Activated T-cell treated with anti-CD3 and anti-CD28 coated beads for 24 hours (primary cell): Measurements from ENCODE around the gene COL4A6.

Source experiments
- DNase-seq: peaks from one replicate; pipeline ENCODE4 v3.0.0-alpha.2; 2020; ENCODE audit warnings: low read depth

The COL4A6 gene

GRCh38 chrX:108270739-108271396 is 167.4 kb downstream of the COL4A6 start:
- DNase-seq = no peak

GRCh38 chrX:108270280-108270679 is 167.9 kb downstream of the COL4A6 start:
- no peak for DNase-seq

- DNase-seq = no peak
Measured at GRCh38 chrX:108268434-108269080, 169.7 kb downstream of the COL4A6 start.

- no peak for DNase-seq
Measured at GRCh38 chrX:108267557-108267956, 170.7 kb downstream of the COL4A6 start.

GRCh38 chrX:108264376-108264775 is 173.8 kb downstream of the COL4A6 start:
- DNase-seq = no peak

- no peak for DNase-seq
Measured at GRCh38 chrX:108261549-108262203, 176.5 kb downstream of the COL4A6 start.

- DNase-seq = no peak
Measured at GRCh38 chrX:108257556-108257955, 180.7 kb downstream of the COL4A6 start.

GRCh38 chrX:108254636-108255035 is 183.6 kb downstream of the COL4A6 start:
- DNase-seq = no peak

- DNase-seq = no peak
Measured at GRCh38 chrX:108250654-108251579, 187.3 kb downstream of the COL4A6 start.

GRCh38 chrX:108246304-108246954 is 191.8 kb downstream of the COL4A6 start:
- DNase-seq = no peak

- DNase-seq = no peak
Measured at GRCh38 chrX:108245462-108245861, 192.8 kb downstream of the COL4A6 start.

- no peak for DNase-seq
Measured at GRCh38 chrX:108235986-108236385, 202.2 kb downstream of the COL4A6 start.

- no peak for DNase-seq
Measured at GRCh38 chrX:108230574-108230973, 207.6 kb downstream of the COL4A6 start.

GRCh38 chrX:108224727-108225621 is 213.2 kb downstream of the COL4A6 start:
- DNase-seq = no peak

GRCh38 chrX:108224218-108224617 is 214.0 kb downstream of the COL4A6 start:
- DNase-seq = no peak

- no peak for DNase-seq
Measured at GRCh38 chrX:108223585-108223984, 214.6 kb downstream of the COL4A6 start.

- no peak for DNase-seq
Measured at GRCh38 chrX:108221301-108221864, 216.8 kb downstream of the COL4A6 start.

GRCh38 chrX:108219949-108220601 is 218.1 kb downstream of the COL4A6 start:
- DNase-seq = no peak

GRCh38 chrX:108217876-108218275 is 220.3 kb downstream of the COL4A6 start:
- DNase-seq = no peak
